Thymus (tissue), 11 donors: ENCODE measurements around the gene LPGAT1. TPM values are rescaled to one million over a fixed set of nuclear protein-coding genes. Genes with fewer than 3 reads are reported as not detected.

Experiments
- DNase-seq, 9 donors: peaks; one replicate each; pipeline ENCODE4 v3.0.0-alpha.2; 2013; ENCODE audit warnings: low spot score in 9 of 9, low read depth in 6 of 9, missing footprints in 1 of 9
- H3K27ac ChIP-seq, 2 donors: one replicate each; pipeline ENCODE4 v1.5.1; 2013; ENCODE audit warnings: control low read depth in 1 of 2, low read depth in 1 of 2, low read length in 1 of 2, mild to moderate bottlenecking in 1 of 2, moderate library complexity in 1 of 2
- H3K27me3 ChIP-seq, 2 donors: one replicate each; pipeline ENCODE4 v1.5.1; 2013; ENCODE audit warnings: low read length in 1 of 2; ENCODE audit not compliant: control insufficient read depth in 2 of 2, insufficient read depth in 1 of 2
- H3K36me3 ChIP-seq, 2 donors: one replicate each; pipeline ENCODE4 v1.5.1; 2013; ENCODE audit warnings: low read length in 1 of 2, mild to moderate bottlenecking in 1 of 2, moderate library complexity in 1 of 2; ENCODE audit not compliant: control insufficient read depth in 2 of 2, insufficient read depth in 2 of 2
- H3K4me1 ChIP-seq, 2 donors: one replicate each; pipeline ENCODE4 v1.5.1; 2013; ENCODE audit warnings: low read length in 2 of 2; ENCODE audit not compliant: control insufficient read depth in 2 of 2, insufficient read depth in 2 of 2
- H3K4me3 ChIP-seq, 2 donors: one replicate each; pipeline ENCODE4 v1.5.1; 2013; ENCODE audit warnings: low read length in 2 of 2, control low read depth in 1 of 2, mild to moderate bottlenecking in 1 of 2
- H3K9me3 ChIP-seq, 2 donors: one replicate each; pipeline ENCODE4 v1.5.1; 2013; ENCODE audit warnings: low read length in 1 of 2, mild to moderate bottlenecking in 1 of 2; ENCODE audit not compliant: control insufficient read depth in 2 of 2, insufficient read depth in 1 of 2
- WGBS: extraction: QIAGEN DNeasy Blood & Tissue Kit; methylation state at CpG from one replicate; pipeline ENCODE4 v1.1.7; 2013; 5-methylcytosine and 5-hydroxymethylcytosine counted together
- polyA plus RNA-seq: library from polyadenylated mRNA; stranded (reverse); fragments of 200-250 nt; gene quantifications from one replicate; pipeline ENCODE4 v1.2.3, GENCODE V29; 2013
- total RNA-seq: library from RNA; stranded (reverse); fragments of 120-200 nt; gene quantifications from one replicate; pipeline ENCODE4 v1.2.4, GENCODE V29; 2013
- donor health status: healthy.

The LPGAT1 gene
- total and polyA plus RNA-seq, 2 donors: 10.2 to 10.8 TPM

GRCh38 chr1:211708926-211709325 lies 121.6 kb downstream of the LPGAT1 start:
- no peaks in the 10 kb centered on the region for H3K27me3 ChIP-seq

GRCh38 chr1:211708006-211708405 lies 122.6 kb downstream of the LPGAT1 start:
- DNase-seq: no peak
- peaks cover 0 to 10% of the 10 kb centered on the region in 2 donors for H3K4me1 ChIP-seq
- 95% methylated on average over 6 of the region's 6 CpGs for WGBS
- no peak overlapping the region for H3K27ac ChIP-seq
- no peaks in the 10 kb centered on the region for H3K36me3 ChIP-seq
- no peaks in the 10 kb centered on the region for H3K9me3 ChIP-seq
- H3K27me3 ChIP-seq: no peaks in the 10 kb centered on the region
- H3K4me3 ChIP-seq: no peak overlapping the region

More at GRCh38 chr1:211708926-211709325, 121.6 kb downstream of the LPGAT1 start:
- no peak for DNase-seq
- 97% methylated on average over 4 of the region's 4 CpGs for WGBS
- Histone ChIP-seq H3K27ac (no peak overlapping the region), H3K36me3 (no peaks in the 10 kb centered on the region), H3K9me3 (no peaks in the 10 kb centered on the region), H3K4me1 (peaks cover 0 to 5% of the 10 kb centered on the region in 2 donors), H3K4me3 (no peak overlapping the region)

GRCh38 chr1:211705467-211706091 lies 125.0 kb downstream of the LPGAT1 start:
- WGBS: 93% methylated on average over 6 of the region's 6 CpGs
- H3K27ac ChIP-seq: no peak overlapping the region
- no peaks in the 10 kb centered on the region for H3K9me3 ChIP-seq
- H3K4me3 ChIP-seq: no peak overlapping the region
- no peaks in the 10 kb centered on the region for H3K36me3 ChIP-seq
- DNase-seq: no peak
- H3K4me1 ChIP-seq: peaks cover 0 to 10% of the 10 kb centered on the region in 2 donors
- H3K27me3 ChIP-seq: no peaks in the 10 kb centered on the region

- no peaks in the 10 kb centered on the region for H3K36me3 ChIP-seq
- no peaks in the 10 kb centered on the region for H3K9me3 ChIP-seq
- WGBS: 95% methylated on average over 3 of the region's 3 CpGs
Observed at GRCh38 chr1:211704543-211704942, 126.0 kb downstream of the LPGAT1 start.

GRCh38 chr1:211703812-211704537 lies 126.6 kb downstream of the LPGAT1 start:
- Histone ChIP-seq H3K4me1 (peaks cover 0 to 10% of the 10 kb centered on the region in 2 donors), H3K9me3 (no peaks in the 10 kb centered on the region), H3K4me3 (no peak overlapping the region), H3K27me3 (peaks cover 0 to 5% of the 10 kb centered on the region in 2 donors), H3K27ac (no peak overlapping the region), H3K36me3 (no peaks in the 10 kb centered on the region)
- whole genome bisulfite sequencing: 65% methylated on average over 11 of the region's 11 CpGs
- DNase-seq: no peak

More at GRCh38 chr1:211704543-211704942, 126.0 kb downstream of the LPGAT1 start:
- Histone ChIP-seq H3K4me1 (peaks cover 0 to 10% of the 10 kb centered on the region in 2 donors), H3K27me3 (no peaks in the 10 kb centered on the region), H3K27ac (no peak overlapping the region), H3K4me3 (no peak overlapping the region)
- DNase-seq: no peak

- no peak overlapping the region for H3K27ac ChIP-seq
- no peaks in the 10 kb centered on the region for H3K36me3 ChIP-seq
- no peak overlapping the region for H3K4me3 ChIP-seq
- H3K27me3 ChIP-seq: peaks cover 0 to 9% of the 10 kb centered on the region in 2 donors
- DNase-seq: no peak
- H3K9me3 ChIP-seq: no peaks in the 10 kb centered on the region
- peaks cover 2 to 29% of the 10 kb centered on the region in 2 donors for H3K4me1 ChIP-seq
- 98% methylated on average over 6 of the region's 6 CpGs for WGBS
Observed at GRCh38 chr1:211701733-211702132, 128.8 kb downstream of the LPGAT1 start.

- Histone ChIP-seq H3K27me3 (peaks cover 0 to 9% of the 10 kb centered on the region in 2 donors), H3K36me3 (no peaks in the 10 kb centered on the region), H3K27ac (no peak overlapping the region), H3K9me3 (peaks cover 0 to 6% of the 10 kb centered on the region in 2 donors), H3K4me3 (no peak overlapping the region), H3K4me1 (peaks cover 2 to 33% of the 10 kb centered on the region in 2 donors)
- DNase-seq: no peak
- WGBS: 87% methylated on average over 16 of the region's 16 CpGs
Observed at GRCh38 chr1:211699059-211699458, 131.5 kb downstream of the LPGAT1 start.

- peaks cover 0 to 6% of the 10 kb centered on the region in 2 donors for H3K9me3 ChIP-seq
- 25% methylated on average over 29 of the region's 29 CpGs for WGBS
- H3K36me3 ChIP-seq: no peaks in the 10 kb centered on the region
- H3K4me1 ChIP-seq: peaks cover 2 to 28% of the 10 kb centered on the region in 2 donors
- peak overlapping the region; percentile 14 to 17 for H3K4me3 ChIP-seq
- no peak overlapping the region for H3K27ac ChIP-seq
- H3K27me3 ChIP-seq: peaks cover 0 to 9% of the 10 kb centered on the region in 2 donors
- peak; percentile 42 to 83 (median 63) for DNase-seq
Observed at GRCh38 chr1:211698161-211699026, 132.2 kb downstream of the LPGAT1 start.
